GM18873 (cell line): ENCODE measurements around the gene FABP6.
"Not testable (repeated sequence)": the region's sequence is repeated elsewhere in the genome, so short reads cannot be mapped to it uniquely, and the experiment has no call there.

Experiments used
- ATAC-seq: cut with Tn5 transposase; IDR thresholded peaks from one replicate; pipeline ENCODE4 v1.9.1; 2021; ENCODE audit warnings: mild to moderate bottlenecking, moderate library complexity, moderate number of reproducible peaks; ENCODE audit not compliant: unreplicated experiment, low FRiP score

The FABP6 gene

GRCh38 chr5:160213537-160213936, 15.8 kb upstream of the FABP6 start:
- no peak for ATAC-seq

- no peak for ATAC-seq
These were observed 9.9 kb upstream of the FABP6 start for GRCh38 chr5:160219356-160219755.

GRCh38 chr5:160221082-160221481, 8.2 kb upstream of the FABP6 start:
- ATAC-seq = no peak

- ATAC-seq = no peak
These were observed 2.3 kb upstream of the FABP6 start for GRCh38 chr5:160227012-160227411.

GRCh38 chr5:160230686-160231527, 1.6 kb downstream of the FABP6 start:
- ATAC-seq = no peak

- ATAC-seq = no peak
These were observed 2.6 kb downstream of the FABP6 start for GRCh38 chr5:160231783-160232342.

- no peak for ATAC-seq
These were observed 3.9 kb downstream of the FABP6 start for GRCh38 chr5:160233215-160233614.

GRCh38 chr5:160235731-160236130, 6.4 kb downstream of the FABP6 start:
- ATAC-seq = no peak

GRCh38 chr5:160237571-160238093, 8.3 kb downstream of the FABP6 start:
- no peak for ATAC-seq

GRCh38 chr5:160240350-160240749, 11.0 kb downstream of the FABP6 start:
- ATAC-seq = no peak

GRCh38 chr5:160242145-160242544, 12.8 kb downstream of the FABP6 start:
- ATAC-seq = no peak

GRCh38 chr5:160245506-160246086, 16.3 kb downstream of the FABP6 start:
- no peak for ATAC-seq

- not testable (repeated sequence) for ATAC-seq
These were observed 20.3 kb downstream of the FABP6 start for GRCh38 chr5:160249570-160249969.

GRCh38 chr5:160250226-160250625, 20.9 kb downstream of the FABP6 start:
- no peak for ATAC-seq

GRCh38 chr5:160250826-160251225, 21.5 kb downstream of the FABP6 start:
- no peak for ATAC-seq

GRCh38 chr5:160251406-160252155, 22.3 kb downstream of the FABP6 start:
- no peak for ATAC-seq

- no peak for ATAC-seq
These were observed 23.6 kb downstream of the FABP6 start for GRCh38 chr5:160252916-160253315.

GRCh38 chr5:160253441-160253840, 24.1 kb downstream of the FABP6 start:
- ATAC-seq = no peak

GRCh38 chr5:160254706-160255105, 25.4 kb downstream of the FABP6 start:
- ATAC-seq = no peak

GRCh38 chr5:160259341-160259740, 30.0 kb downstream of the FABP6 start:
- ATAC-seq = no peak
